HG03469 (cell line): Measurements from ENCODE around the gene PHYHD1.

Source experiments
- ATAC-seq: cut with Tn5 transposase; IDR thresholded peaks from one replicate; pipeline ENCODE4 v1.9.1; 2021; ENCODE audit warnings: mild to moderate bottlenecking, moderate library complexity, moderate number of reproducible peaks; ENCODE audit not compliant: unreplicated experiment

Gene PHYHD1

GRCh38 chr9:128920381-128921058, at the start of gene PHYHD1:
TSS of gene PHYHD1 (plus strand) at chr9:128920982. CDS start at chr9:128922324, 1,342 bp downstream.
- ATAC-seq = no peak

GRCh38 chr9:128877852-128878251, 42.9 kb upstream of the PHYHD1 start:
- no peak for ATAC-seq

- ATAC-seq = peak; percentile 74
These were observed 38.7 kb upstream of the PHYHD1 start, which contains the start of the genes KYAT1 and LRRC8A for GRCh38 chr9:128881884-128882676. TSS of gene KYAT1 (minus strand) at chr9:128881950. CDS start at chr9:128845405, 36,545 bp downstream. TSS of gene LRRC8A (plus strand) at chr9:128882133. CDS start at chr9:128907165, 25,032 bp downstream.

GRCh38 chr9:128882677-128883603, 37.8 kb upstream of the PHYHD1 start:
- no peak for ATAC-seq

- no peak for ATAC-seq
These were observed 36.6 kb upstream of the PHYHD1 start for GRCh38 chr9:128884164-128884563.

GRCh38 chr9:128885376-128885775, 35.4 kb upstream of the PHYHD1 start:
- ATAC-seq = no peak

GRCh38 chr9:128885798-128886197, 35.0 kb upstream of the PHYHD1 start:
- ATAC-seq = no peak

- no peak for ATAC-seq
These were observed 34.4 kb upstream of the PHYHD1 start for GRCh38 chr9:128886211-128886891.

- ATAC-seq = no peak
These were observed 33.7 kb upstream of the PHYHD1 start for GRCh38 chr9:128887049-128887448.

GRCh38 chr9:128887914-128888350, 32.9 kb upstream of the PHYHD1 start:
- ATAC-seq = no peak

- no peak for ATAC-seq
These were observed 29.2 kb upstream of the PHYHD1 start for GRCh38 chr9:128891321-128892220.

GRCh38 chr9:128892221-128892921, 28.4 kb upstream of the PHYHD1 start:
- ATAC-seq = no peak

- no peak for ATAC-seq
These were observed 27.4 kb upstream of the PHYHD1 start for GRCh38 chr9:128893354-128893753.

GRCh38 chr9:128894764-128895163, 26.0 kb upstream of the PHYHD1 start:
- ATAC-seq = no peak

GRCh38 chr9:128895556-128895955, 25.2 kb upstream of the PHYHD1 start:
- ATAC-seq = no peak

- ATAC-seq = no peak
These were observed 22.4 kb upstream of the PHYHD1 start for GRCh38 chr9:128898382-128898781.

- no peak for ATAC-seq
These were observed 21.8 kb upstream of the PHYHD1 start for GRCh38 chr9:128898845-128899565.
